HG03378 (cell line): ENCODE measurements around the gene SYTL5.

Source experiments
- ATAC-seq: cut with Tn5 transposase; IDR thresholded peaks from one replicate; pipeline ENCODE4 v1.9.1; 2021; ENCODE audit warnings: mild to moderate bottlenecking, moderate library complexity; ENCODE audit not compliant: unreplicated experiment

SYTL5 gene

DNA sequence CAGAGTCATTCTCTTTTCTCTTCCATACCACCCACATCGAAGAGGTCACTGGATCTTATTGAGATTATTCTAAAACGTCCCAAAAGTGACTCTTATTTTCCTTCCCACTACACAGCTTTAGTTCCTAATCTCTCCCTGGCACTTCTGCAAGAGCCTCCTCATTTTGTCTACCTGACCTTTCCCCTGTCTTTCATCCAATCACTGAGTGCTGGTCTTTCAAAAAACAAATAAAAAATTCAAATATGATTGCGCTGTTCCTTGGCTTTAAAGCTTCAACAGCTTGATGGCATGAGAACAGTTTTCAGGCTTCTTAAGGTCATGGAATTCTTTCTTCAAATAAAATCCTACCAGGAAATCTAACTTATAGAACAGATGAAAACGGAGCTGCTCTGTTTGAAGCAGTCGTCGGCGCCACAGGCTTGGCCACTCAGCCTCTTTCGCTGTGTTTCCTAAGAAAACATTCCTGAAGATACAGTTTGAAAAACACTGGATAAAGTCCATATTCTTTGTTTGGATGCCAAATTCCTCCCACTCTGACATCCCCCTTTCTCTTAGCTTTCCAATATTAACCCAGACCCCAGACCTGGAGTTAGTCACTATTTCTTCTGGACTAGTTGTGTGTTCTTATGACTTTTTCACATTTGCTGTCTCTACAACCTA is 12.5 kb downstream of the SYTL5 start:
- no peak for ATAC-seq

DNA sequence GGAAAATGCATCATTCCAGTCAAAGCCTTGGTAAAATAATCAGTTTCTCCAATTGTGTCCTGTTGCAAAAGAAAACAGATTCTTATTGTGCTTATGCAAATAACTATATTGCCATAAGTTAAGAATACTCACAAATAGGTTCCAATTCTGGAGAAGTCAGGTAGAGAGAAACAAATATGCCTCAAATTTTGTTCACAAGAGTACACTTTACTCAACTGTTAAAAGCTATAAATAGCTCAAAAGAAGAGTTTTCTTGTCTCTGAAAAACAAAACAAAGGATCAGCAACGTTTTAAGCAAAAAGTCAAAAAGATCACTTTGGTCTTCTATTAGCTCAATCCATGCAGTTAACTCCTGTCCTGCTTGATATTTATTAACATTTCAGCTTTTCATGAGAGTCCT is 21.9 kb downstream of the SYTL5 start:
- ATAC-seq, result no peak

DNA sequence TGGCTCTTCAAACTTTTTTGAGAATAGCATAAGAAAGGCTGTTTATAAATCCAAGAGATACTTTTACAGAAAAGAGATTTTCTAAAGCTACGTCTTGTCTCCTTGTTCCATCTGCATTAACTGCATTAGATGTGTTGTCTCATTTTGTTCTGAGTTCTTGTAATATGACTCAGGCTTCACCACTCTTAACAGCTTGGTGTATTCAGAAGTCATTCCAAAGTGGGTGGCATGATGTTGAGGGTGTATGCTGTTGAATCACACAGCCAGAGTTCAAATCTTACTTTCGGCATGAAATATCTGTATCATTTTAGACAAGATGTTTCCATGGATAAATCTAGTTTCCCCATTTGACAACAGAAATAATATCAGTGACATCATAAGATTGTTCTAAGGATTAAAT is 30.1 kb downstream of the SYTL5 start:
- ATAC-seq, result no peak

DNA sequence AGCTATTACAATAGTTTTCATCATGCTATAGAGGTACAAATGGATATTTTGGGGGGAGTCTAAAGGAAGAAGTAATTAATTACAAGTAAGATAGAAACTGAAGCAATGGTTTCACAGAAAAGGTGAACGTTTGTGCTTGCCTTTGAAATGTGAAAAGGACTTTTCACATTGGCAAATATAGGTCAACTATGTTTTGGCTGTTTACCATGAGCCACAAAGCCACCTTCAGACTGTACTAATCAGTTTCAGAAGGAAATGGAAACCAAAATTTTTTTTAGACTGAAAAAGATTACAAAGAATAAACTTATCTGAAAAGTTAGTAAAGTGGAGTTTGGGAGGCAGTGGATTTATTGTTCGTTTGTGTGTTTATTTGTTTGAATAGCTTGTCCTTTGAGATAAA is 32.1 kb downstream of the SYTL5 start:
- no peak for ATAC-seq

DNA sequence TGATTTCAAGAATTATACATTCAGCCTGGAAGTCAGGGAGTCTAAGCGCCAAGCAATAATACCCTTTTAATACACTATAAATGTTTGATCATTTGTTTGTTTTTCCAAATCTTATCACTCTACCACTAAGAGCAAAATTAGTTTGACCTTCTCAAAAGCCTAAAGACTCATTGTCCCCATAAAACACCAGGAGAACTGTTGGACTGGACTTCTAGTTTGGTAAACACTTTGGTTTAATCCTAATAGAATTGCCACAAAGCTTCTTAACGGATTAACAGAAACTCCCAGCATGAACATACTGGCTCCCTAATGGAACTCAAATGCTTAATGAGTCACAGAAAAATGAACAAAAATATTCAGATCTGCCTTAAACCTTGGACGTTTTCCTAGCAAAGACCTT is 34.9 kb downstream of the SYTL5 start:
- ATAC-seq, result no peak

DNA sequence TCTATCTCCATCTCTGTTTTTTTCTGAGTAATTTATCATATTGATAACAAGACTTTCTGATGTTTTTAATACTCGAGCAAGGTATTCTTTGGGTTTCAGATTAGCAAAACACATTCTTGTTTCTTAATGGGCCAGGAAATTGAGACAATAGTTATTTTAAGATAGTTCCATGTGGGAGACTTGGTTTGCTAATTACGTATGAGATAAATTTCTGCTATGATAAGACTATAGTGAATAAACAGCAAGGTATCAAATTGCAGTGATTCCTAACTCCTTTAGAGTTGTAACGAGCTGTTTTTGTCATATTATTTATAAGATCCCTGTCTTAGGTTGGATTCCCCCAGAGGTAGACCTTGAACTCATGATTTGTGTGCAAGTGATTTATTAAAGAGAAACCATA is 38.3 kb downstream of the SYTL5 start:
- no peak for ATAC-seq

DNA sequence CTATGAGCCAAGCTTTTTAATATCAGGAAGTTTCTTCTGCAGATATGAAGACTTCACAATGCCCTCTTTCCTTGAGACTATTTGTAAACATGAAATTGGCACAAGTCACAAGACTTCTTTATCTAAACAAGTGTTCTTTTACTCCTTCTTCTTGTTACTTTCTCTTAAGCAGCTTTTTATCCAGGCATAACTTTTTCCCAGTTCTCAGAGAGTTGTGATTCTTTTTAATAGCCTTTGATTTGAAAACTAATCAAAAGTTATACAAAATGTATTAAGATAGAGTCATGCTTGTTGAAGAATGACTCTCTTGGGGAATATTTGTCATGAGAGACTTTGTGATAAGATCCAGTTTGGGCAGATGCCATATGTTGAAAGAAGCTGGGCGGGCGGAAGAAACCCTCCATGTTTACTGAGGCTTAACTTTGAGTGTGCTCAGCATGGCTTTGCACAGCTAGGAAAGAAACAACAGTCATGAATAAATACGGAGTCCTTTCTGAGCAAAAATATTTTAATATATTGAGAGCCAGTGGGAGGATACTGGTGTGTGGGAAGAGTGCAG is 39.3 kb downstream of the SYTL5 start:
- ATAC-seq, result no peak

DNA sequence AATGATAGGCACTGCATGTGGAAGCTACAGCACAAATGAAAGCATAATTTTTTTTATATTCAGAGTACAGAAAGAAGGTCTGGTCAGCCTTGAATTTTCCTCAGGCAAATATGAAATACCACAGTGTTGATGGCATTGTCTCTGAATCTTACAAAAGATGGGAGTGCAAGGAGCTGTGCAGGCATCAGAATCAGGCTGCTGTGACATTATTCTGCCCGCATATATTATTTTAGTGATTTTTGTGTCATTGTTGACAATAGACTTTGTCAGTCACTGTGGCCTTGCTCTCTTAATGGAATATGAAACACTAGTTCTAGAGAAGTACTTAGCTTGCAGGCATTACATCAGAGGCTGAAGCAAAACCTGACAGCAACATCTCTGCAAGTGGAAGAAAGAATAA is 42.5 kb downstream of the SYTL5 start:
- no peak for ATAC-seq

DNA sequence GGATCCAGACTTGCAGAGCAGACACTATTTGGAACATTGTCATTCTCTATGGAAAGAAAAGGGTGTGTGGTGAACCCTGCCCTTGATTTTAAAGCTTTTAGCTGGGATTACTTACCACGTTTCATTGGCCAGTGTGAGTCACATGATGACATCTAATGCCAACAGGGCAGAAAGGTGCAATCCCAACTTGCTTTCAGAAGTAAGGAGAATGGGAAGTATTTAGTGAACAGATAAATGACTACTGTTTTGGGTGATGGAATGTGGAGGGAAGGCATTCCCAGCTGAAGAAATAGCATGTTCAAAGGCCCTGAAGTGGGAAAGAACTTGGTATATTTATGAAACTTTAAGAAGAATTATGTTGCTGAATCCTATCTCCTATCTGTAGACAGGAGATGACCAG is 44.5 kb downstream of the SYTL5 start:
- ATAC-seq, result no peak

DNA sequence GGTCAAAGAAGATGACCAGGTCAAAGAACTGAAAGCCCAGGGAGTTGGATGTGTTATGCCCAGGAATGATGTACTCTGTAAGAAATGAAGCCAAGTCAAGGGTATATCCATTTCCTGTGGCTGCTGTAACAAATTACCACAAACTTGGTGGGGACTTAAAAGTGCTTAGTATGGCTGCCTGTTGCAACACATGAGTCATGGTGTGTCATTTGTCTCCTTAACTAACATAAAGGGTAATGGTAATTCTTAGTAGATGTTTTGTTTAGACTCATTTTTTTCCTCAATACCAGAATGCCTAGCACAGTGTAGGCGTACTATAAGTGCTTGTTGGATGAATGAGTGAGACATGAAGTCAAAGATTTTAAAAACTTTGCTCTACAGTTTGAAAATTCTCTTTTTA is 45.7 kb downstream of the SYTL5 start:
- no peak for ATAC-seq

DNA sequence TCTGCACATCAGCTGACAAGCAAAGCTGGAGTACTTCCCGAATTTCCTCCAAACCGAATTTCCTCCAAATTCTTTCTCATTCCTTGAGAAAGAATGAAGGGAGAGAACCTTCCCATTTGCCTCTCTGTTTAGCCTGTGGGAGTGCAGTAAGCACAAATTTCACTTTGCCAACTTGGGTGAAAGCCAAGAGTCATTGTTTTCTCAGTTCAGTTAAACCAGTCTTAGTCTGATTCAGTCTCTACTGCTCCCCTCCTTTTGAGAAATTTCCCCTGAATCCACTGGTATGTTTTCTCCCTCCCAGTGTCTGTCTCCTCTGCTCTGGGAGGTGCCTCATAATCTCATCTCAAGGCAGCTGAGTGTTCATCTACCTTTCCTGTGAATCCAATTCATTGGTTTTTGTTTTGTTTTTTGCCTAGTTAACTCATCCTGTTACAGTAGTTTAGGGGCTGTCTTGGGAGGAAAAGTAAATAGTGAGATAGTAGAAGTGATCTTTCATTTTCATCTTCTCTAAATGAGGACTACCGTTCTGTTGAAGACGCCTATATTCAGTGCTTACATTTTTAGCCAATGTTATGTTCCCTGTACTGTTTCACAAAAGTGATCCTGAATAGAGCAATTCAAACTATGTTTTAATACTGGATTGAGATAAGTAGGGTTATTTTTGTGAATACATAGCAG is 49.0 kb downstream of the SYTL5 start:
- ATAC-seq, result no peak

DNA sequence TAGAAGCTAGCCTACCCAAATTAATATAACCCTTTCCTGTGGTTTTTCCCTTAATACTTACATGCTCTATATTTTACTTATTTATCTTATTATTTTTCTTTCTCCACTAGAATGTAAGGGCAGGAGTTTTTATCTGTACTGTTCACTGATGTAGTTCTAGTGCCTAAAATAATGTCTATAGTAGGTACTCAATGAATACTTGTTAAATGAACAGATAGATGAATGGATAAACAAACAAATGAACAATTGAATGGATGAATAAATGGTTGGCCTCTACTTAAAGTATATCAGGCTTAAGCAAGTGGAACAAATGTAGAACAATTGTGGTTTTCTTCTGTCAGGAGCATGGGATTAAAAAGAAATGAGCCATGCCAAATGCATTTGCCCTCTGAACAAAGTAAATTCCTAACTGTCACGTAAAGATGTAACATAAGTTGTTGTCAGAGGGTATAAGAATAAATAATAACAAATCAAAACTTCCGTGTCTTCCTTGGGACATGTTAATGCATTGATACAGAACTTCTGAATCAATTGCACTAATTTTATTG is 54.1 kb downstream of the SYTL5 start:
- ATAC-seq, result no peak

DNA sequence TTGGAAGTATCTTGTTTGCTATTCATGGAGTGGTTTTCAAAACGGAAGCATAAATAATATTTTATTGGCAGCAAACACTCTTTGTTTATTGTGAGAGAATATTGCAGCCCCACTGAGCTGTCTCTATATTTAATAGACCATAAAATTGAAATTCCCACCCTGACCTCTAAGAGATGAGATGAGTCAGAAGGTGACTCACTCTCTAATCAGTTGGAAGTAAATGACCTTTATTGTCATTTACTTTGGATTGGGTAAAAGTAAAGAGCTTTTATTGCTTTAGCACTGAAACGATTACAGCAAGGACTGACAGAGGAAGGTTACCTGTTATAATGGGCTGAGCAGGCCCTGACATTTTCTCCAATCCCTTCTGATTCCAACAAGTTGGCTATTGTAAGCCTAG is 55.0 kb downstream of the SYTL5 start:
- no peak for ATAC-seq

DNA sequence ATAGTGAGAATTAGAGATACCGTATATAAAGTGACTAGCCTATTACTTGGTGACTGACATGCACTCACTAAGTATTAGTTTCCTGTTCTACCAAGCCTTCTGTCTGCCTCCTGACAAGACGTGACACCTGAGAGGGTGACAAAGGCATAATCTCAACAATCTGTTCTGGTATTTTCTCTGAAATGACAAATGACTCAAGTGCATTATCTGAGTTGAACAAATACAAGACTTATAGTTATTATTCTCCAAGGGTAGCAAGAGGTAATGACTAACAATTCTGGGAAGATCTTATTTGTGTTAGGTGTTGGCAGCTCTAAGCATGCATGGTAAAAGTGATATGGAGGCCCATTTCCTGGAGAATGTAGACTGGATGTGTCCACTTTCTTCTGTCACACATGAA is 60.6 kb downstream of the SYTL5 start:
- no peak for ATAC-seq

DNA sequence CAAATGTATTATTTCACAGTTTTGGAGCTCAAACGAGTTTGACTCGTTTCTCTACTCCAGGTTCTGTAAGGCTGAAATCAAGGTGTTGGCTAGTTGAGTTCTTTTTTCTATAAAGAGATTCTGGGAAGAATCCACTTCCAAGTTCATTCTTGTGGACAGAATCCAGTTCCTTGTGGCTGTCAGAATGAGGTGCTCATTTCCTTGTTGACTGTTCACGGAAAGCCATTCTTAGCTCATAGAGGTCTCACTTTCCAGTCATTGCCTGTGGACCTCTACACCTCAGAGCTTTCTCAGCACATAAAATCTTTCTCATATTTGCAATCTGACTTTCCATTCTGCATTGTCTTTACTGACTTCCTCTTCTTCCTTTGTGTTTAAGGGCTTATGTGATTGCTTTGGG is 62.9 kb downstream of the SYTL5 start:
- no peak for ATAC-seq

DNA sequence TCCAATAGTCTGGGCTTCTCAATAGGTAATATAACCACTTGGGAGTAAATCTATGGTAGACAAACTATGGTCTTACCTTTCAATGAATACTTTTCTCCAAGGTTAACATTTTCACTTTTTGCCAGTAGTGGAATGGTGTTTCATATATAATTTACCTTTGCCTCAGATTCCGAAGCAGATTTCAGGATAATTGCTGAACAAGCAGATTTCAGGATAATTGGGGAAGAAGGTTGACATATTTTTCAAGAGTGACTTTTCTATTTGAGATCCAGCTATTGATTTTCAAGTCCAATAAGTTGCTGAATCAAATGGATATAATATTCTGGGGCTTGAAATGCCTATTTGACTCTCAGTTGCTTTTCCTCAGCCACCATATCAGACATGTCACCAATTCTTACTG is 63.6 kb downstream of the SYTL5 start:
- ATAC-seq, result no peak

DNA sequence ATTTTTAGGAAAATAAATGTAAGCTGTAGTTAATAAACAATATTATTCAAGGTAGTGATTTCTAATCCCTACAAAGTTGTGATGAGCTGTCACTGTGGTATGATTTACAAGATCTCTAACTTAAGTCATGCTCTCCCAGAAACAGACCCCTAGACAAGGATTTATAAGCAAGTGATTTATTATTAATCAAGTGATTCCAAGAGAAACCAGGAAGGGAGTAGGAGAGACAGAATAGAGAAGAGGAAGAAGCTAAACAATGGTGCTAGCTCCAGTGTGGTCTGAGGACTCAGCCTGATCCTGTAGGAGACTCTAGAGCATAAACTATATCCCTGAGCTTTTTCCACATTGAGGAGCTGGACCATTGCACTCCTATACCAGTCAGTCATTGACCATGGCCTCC is 73.1 kb downstream of the SYTL5 start:
- no peak for ATAC-seq

DNA sequence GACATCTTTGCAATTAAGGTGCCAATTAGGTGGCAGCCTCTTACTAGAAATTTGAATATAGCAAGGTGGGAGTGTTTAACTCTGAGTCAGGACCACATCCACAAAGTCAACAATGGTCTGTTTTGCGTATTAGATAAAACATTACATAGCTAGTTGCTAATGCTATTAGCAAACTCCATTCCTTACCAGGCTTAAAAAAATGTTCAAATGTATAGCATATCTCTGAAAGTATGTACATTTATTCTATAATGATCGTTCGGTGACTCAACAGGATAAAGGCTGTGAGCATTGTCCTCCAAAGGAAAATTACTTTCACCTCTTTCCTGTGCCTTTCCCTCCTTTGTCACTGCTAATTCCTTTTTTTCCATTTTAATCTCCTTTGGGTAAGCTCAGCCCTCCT is 74.5 kb downstream of the SYTL5 start:
- ATAC-seq, result no peak

DNA sequence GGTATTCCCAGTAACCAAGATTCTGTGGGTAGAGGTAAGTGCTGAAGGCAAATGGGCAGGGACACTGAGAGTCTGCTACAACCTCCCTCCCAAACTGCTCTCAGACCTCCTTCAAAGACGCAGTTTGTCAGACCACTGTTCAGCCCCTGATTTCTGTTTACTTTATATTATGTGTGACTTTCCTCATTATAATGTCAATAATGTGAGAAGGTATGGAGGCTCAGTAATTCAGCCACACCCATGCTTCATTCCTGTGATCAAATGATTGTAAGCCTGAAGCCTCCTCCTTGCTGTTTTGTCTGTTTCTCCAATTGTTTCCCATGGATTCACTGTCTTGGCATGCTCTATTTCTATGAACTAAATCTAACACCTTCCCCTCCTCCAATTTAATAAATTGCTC is 75.6 kb downstream of the SYTL5 start:
- no peak for ATAC-seq

DNA sequence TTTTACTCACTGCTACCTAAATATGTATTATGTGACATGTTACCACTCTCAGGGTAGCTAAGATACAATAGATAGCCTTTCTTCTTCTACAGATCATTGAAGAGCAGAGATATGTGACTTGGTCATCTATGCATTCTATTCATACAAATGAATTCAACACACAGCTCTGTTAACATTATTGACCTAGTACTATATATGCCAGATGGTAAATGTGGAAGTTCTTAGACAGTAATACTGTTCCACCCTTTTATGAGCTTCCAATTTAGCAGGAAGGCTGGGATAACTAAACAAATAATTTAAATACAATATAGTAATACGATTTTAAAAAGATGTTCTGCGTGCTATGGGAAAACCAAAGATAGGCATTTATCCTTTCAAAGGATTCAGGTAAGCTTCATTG is 76.0 kb downstream of the SYTL5 start:
- no peak for ATAC-seq

DNA sequence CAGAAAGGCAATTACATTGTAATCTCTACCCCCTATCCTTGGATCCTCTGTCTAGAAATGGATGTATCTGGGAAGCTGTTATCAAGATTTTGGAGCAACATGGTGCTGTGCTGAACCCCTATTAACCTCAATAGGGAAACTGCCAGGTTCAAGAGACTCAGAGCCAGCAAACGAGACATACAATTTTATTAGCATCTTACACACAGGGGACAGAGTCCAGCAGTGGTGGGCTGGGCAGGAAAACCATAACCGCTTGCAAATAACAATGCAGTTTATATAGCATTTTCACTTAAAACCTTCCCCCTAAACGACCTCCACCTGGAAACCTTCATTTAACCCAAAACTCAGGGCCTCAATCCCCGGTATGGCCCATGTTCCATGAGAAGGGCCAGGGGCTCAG is 79.5 kb downstream of the SYTL5 start:
- no peak for ATAC-seq

DNA sequence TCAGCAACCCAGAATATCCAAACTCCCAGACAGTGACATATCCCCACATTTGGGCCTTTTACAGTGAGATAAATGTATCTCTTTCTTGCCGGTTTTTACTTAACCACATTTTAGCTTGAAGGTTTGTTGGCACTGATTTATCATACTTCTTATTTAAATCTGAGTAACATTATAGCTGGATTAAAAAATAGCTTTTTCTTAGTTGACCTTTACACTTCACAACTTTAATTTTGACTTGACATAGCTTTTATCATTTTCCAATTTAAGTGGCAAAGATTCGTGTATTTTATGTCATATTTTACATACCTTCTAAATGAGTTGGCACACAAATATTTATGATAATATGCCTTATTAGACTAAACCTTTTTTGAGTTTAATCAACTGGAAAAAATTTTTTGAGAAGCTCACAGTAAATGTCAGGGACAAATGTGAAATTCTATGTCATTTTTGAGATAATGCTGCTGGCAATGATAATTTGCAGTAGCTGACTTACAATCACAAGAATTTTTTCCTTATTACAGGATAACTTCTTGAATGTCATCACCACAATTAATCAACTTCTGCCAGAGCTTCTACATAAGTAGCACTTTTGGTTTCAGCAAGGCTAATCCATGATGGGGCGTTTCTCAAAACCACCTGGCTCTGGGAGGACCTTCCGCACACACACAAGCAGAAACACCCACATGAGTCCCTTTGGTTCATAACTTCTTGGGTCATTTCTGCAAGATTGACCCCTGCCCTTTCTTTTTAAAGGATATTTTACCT is 80.3 kb downstream of the SYTL5 start:
- no peak for ATAC-seq
